ENCODE results near the gene SMIM3. TPM values are rescaled to one million over a fixed set of nuclear protein-coding genes. Genes with fewer than 3 reads are reported as not detected.

Gene SMIM3
- total and polyA plus RNA-seq, 2 of the 8 experiments (the other 6 are each of a cell fraction or from before 2014, with no cell fraction given), result 10.4 to 15.7 TPM

DNA sequence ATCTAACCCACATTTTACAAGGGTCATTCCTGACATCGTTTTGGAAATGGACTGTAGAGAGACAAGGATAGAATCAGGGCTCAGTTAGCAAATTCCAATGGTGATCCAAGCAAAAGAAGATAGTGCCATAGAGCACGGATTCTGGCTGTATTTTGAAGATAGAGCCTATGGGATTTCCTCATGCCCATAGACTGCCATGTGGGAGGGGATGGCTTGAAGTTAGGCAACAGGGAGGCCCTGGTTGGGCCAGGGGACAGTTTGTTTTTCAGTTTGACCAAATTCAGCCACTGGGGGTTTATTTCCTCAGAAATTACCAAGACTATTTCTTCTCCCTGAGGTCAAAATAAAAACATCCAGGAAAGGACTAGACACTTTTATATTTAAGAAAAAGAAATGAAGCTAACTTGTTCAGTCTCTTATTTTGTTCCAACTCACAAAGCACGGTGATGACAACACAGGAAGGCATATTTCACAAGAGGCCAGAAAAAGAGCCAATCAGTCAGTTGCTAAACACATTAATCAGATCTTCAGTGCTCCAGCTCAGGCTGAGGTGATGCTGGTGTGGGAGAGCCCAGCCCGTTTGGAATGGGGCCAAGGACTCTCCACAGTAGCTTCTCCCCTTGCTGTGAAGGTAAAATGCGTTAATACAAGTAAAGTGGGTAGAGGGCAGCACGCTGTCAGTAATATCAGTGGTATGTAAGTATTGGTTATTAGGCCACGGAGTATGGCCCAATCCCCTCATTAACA, 15.4 kb upstream of the SMIM3 start:
- no peak overlapping the region for H2BK5ac ChIP-seq (ENCODE audit: low read depth, low read length)
- H3K9me3 ChIP-seq (ENCODE audit: insufficient read depth in 2 of 2, low read depth in 1 of 2, low read length in 1 of 2), result peaks cover 6 to 10% of the 10 kb centered on the region in 2 experiments; a peak in 3 of 4 replicates
- peaks cover 0 to 3% (median under 1%) of the 10 kb centered on the region in 4 experiments; a peak in 1 of 7 replicates for H3K27me3 ChIP-seq (replicated peaks in 1 of 4; ENCODE audit: control insufficient read depth in 3 of 4, extremely low read depth in 1 of 4, insufficient read depth in 3 of 4, low read length in 3 of 4)
- H2BK12ac ChIP-seq (ENCODE audit: low read depth, low read length), result no peak overlapping the region
- FAIRE-seq (no peak), DNase-seq (ENCODE audit: low read depth in 1 of 2, low spot score in 2 of 2) (no peak)
- no peaks in the 10 kb centered on the region for H4K20me1 ChIP-seq (replicated peaks in 1 of 2; ENCODE audit: control insufficient read depth in 1 of 2, insufficient read depth in 2 of 2, low read length in 2 of 2)
- H3K4me3 ChIP-seq (ENCODE audit: extremely low read depth in 1 of 4, insufficient read depth in 2 of 4, low read depth in 3 of 4, low read length in 4 of 4), result no peak overlapping the region
- H3K23ac ChIP-seq (ENCODE audit: insufficient read length), result no peak overlapping the region
- ChIA-PET CTCF (ENCODE audit: partially characterized antibody) (interaction anchor here (0.7 to 2.8 kb wide), 9 partner anchors 12 to 202 kb away, joined by 3 to 12 read pairs (median 4); no protein-coding TSS in a partner anchor), POLR2A (ENCODE audit: partially characterized antibody) (interaction anchor here (0.9 kb wide), 2 partner anchors 15 to 23 kb away, joined by 3 to 4 read pairs; partner anchors contain the start of gene SMIM3)
- H3K23me2 ChIP-seq (ENCODE audit: low read depth, low read length), result peaks cover 3% of the 10 kb centered on the region; the same call in 1 of the 2 replicates
- H3K18ac ChIP-seq (ENCODE audit: extremely low read depth, low read length), result no peak overlapping the region
- H3K4me1 ChIP-seq (replicated peaks in 1 of 4; ENCODE audit: control insufficient read depth in 3 of 4, insufficient read depth in 4 of 4, low read length in 3 of 4), result 0 out of 7 replicates have a peak, but pooled peaks cover 0 to 2% (median 0%) of the 10 kb centered on the region in 4 experiments
- H3K4ac ChIP-seq (replicated peaks; ENCODE audit: insufficient read length, low read depth, low read length), result no peak overlapping the region
- no peak overlapping the region for H3K56ac ChIP-seq (replicated peaks; ENCODE audit: insufficient read length, low read depth, low read length)
- H3K4me2 ChIP-seq (ENCODE audit: insufficient read depth in 1 of 2, low read depth in 2 of 2, low read length in 2 of 2), result no peak overlapping the region
- no peak overlapping the region for H3K14ac ChIP-seq (ENCODE audit: insufficient read length)
- H3K27ac ChIP-seq (ENCODE audit: low read depth, low read length), result no peak overlapping the region
- H2BK20ac ChIP-seq (ENCODE audit: low read length), result no peak overlapping the region
- no peak overlapping the region for H4K91ac ChIP-seq (replicated peaks; ENCODE audit: insufficient read length, low read length)
- WGBS, 2 experiments (ENCODE audit: extremely low coverage in 1 of 2, insufficient coverage in 1 of 2, insufficient read length in 1 of 2, insufficient replicate concordance in 2 of 2, low coverage in 1 of 2, low lambda C conversion rate in 2 of 2, missing lambda C conversion rate in 1 of 2), result 84% methylated on average over 7 of the region's 7 CpGs; no CpG with 5 or more reads in 1 of the 2 experiments
- H4K8ac ChIP-seq (ENCODE audit: extremely low read depth, insufficient read depth, low read length), result peak overlapping the region; percentile 84; the same call in 1 of the 2 replicates
- no peak overlapping the region for H4K5ac ChIP-seq (ENCODE audit: insufficient read length, low read depth, low read length)
- no peak overlapping the region for H2AK5ac ChIP-seq (ENCODE audit: low read depth, low read length)
- no peak overlapping the region for H2AFZ ChIP-seq (ENCODE audit: low read length)
- 0 out of 4 replicates have a peak, but pooled peaks cover 0 to under 1% of the 10 kb centered on the region in 2 experiments for H3K79me2 ChIP-seq (ENCODE audit: control insufficient read depth in 1 of 2, insufficient read depth in 2 of 2, low read length in 2 of 2)
- no peak overlapping the region for H2BK15ac ChIP-seq (ENCODE audit: low read length)
- no peak overlapping the region for H3K9ac ChIP-seq (replicated peaks in 1 of 4; ENCODE audit: extremely low read depth in 1 of 4, low read depth in 3 of 4, low read length in 3 of 4)
- no peaks in the 10 kb centered on the region for H3K79me1 ChIP-seq (ENCODE audit: low read depth, low read length)
- H2BK120ac ChIP-seq (replicated peaks; ENCODE audit: low read depth, low read length), result no peak overlapping the region
- H3K36me3 ChIP-seq (ENCODE audit: control insufficient read depth in 2 of 4, insufficient read depth in 4 of 4, low read length in 3 of 4), result no peaks in the 10 kb centered on the region
- TF ChIP-seq, protein P1, sequence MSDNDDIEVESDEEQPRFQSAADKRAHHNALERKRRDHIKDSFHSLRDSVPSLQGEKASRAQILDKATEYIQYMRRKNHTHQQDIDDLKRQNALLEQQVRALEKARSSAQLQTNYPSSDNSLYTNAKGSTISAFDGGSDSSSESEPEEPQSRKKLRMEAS (IDR thresholded peaks at IDR 0.05), result no peak
- TF ChIP-seq SP4 (IDR thresholded peaks at IDR 0.05; ENCODE audit: low read length), result no peak
- TF ChIP-seq, protein P2, sequence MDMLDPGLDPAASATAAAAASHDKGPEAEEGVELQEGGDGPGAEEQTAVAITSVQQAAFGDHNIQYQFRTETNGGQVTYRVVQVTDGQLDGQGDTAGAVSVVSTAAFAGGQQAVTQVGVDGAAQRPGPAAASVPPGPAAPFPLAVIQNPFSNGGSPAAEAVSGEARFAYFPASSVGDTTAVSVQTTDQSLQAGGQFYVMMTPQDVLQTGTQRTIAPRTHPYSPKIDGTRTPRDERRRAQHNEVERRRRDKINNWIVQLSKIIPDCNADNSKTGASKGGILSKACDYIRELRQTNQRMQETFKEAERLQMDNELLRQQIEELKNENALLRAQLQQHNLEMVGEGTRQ (IDR thresholded peaks at IDR 0.05; ENCODE audit: low read length), result no peak
- TF ChIP-seq TAF7 (optimal IDR thresholded peaks at IDR 0.05; ENCODE audit: borderline replicate concordance, low read depth, low read length), result no peak
- no peak for TF ChIP-seq GTF2F1 (IDR thresholded peaks at IDR 0.05; ENCODE audit: borderline replicate concordance, low read depth, low read length)
- TF ChIP-seq RXRA (IDR thresholded peaks at IDR 0.05; ENCODE audit: insufficient read depth, low read depth, low read length), result no peak
- TF ChIP-seq CREB1 (IDR thresholded peaks at IDR 0.05), result no peak
- no peak for TF ChIP-seq RNF2 (IDR thresholded peaks at IDR 0.05; ENCODE audit: borderline replicate concordance, low read depth, low read length, missing control alignments, poor library complexity, severe bottlenecking)
- TF ChIP-seq RAD21 (IDR thresholded peaks at IDR 0.05 in 1 of 2, conservative IDR thresholded peaks at IDR 0.05 in 1 of 2; ENCODE audit: low read depth in 2 of 2, low read length in 2 of 2), result no peak
- TF ChIP-seq HDAC6 (IDR thresholded peaks at IDR 0.05; ENCODE audit: low read depth, low read length), result no peak
